ENCODE results near the gene SCNN1G. TPM values are rescaled to one million over a fixed set of nuclear protein-coding genes. Genes with fewer than 3 reads are reported as not detected.
A peak's percentile ranks its signal among the peaks of the same experiment; 100 is the strongest.

Gene SCNN1G
- total RNA-seq, 1 experiment from 2014 or later = not detected

DNA sequence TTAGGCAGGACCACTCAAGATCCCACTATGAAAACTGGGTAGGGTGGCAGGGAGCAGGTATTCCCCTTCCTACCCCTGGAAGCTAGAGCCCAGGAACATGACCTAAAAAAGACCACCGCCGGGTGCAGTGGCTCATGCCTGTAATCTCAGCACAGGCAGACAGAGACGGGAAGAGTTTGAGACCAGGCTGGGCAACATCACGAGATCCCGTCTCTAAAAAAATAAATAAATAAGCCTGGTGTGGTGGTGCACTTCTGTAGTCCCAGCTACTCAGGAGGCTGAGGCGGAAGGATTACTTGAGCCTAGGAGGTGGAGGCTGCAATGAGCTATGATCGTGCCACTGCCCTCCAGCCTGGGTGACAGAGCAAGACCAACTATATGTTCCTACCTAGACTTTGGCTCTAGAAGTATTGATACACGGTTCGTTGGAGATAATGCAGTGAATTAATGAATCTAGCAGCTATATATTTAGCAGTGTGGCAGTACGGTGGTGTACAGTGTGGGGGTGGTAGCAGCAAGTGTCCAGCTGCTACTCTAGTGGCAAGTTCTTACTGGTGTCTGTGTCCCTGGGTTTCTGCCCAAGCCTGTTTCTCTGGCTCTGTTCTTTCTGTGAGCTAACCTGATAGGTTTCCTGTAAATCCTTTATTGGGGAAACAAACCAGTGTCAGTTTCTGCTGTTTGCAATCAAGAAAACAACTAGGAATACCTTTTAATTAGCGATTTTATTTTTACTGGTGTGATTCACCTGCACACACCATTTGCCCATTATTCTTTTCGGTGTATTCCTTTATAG is 30.0 kb upstream of the SCNN1G start:
- DNase-seq (ENCODE audit: low spot score) = no peak

- DNase-seq (ENCODE audit: low spot score) = peak; percentile 13
Measured at GRCh38 chr16:23155445-23156049, 27.0 kb upstream of the SCNN1G start.

GRCh38 chr16:23156110-23156509 is 26.4 kb upstream of the SCNN1G start:
- no peak for DNase-seq (ENCODE audit: low spot score)

DNA sequence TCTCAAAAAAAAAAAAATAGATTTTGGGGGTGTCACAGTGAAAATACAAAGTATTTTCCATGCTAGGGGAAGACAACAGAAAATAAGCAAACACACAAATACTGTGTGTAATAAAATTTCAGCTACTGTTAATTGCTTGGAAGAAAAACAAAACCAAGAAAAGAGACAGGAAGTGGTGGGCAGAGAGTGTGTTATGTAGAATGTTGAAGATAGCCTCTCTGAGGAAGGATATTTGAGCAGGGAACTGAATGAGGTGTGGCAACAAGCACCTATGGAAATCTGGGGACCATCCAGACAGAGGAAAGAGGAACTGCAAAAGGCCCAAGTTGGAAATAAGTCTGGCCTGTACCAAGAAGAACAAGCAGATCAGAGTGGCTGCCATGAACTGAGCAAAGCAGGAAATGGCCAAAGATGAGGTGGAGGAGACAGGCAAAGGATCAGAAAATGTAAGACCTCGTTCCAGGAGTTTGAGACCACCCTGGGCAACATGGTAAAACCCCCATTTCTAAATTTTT is 25.5 kb upstream of the SCNN1G start:
- DNase-seq (ENCODE audit: low spot score) = no peak

GRCh38 chr16:23158114-23158513 is 24.4 kb upstream of the SCNN1G start:
- DNase-seq (ENCODE audit: low spot score) = no peak

- DNase-seq (ENCODE audit: low spot score) = peak; percentile 35
Measured at GRCh38 chr16:23160082-23160481, 22.5 kb upstream of the SCNN1G start.

DNA sequence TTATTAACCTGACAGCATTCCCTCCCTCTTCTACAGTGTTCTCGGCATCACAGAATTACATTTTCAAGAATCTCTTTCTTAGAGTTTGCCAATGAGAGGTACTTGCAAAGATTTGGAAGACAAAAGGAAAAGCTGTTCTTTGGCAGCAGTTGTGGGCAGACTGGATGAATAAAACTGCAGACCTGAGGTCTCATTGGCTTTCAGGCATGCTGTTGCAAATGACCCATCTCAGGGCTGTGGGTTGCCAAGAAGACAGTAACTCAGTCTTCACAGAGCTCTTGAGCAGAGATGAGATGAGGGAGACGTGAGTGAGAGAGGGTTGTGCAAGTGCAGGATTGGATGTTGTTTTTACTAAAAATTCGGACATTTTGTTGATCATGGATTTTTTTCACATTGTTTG is 22.0 kb upstream of the SCNN1G start:
- DNase-seq (ENCODE audit: low spot score) = no peak

- DNase-seq (ENCODE audit: low spot score) = no peak
Measured at GRCh38 chr16:23163921-23164320, 18.6 kb upstream of the SCNN1G start.

- no peak for DNase-seq (ENCODE audit: low spot score)
Measured at GRCh38 chr16:23164736-23165135, 17.8 kb upstream of the SCNN1G start.

DNA sequence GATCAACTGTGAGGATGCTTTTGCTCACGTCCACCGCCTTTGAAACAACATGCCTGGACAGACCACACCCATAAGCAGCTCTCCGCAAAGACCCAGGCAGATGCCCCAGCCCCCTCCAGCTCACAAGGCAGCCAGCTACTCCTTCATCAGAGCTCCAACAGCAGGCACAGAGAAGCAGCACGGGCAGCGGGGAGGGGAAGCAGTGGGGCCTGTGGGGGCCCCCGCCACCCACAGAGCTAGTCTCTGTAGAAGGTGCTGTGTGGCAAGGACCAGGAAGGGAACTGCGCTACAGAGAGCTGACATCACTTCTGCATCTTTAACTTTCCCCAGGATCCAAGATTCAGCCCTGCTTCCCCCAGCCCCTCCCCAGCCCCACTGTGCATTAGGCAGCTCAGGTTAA is 10.0 kb upstream of the SCNN1G start:
- DNase-seq (ENCODE audit: low spot score) = no peak

GRCh38 chr16:23172994-23173393 is 9.6 kb upstream of the SCNN1G start:
- no peak for DNase-seq (ENCODE audit: low spot score)

- DNase-seq (ENCODE audit: low spot score) = peak; percentile 11
Measured at GRCh38 chr16:23174622-23175021, 7.9 kb upstream of the SCNN1G start.

- no peak for DNase-seq (ENCODE audit: low spot score)
Measured at GRCh38 chr16:23175651-23176050, 6.9 kb upstream of the SCNN1G start.

DNA sequence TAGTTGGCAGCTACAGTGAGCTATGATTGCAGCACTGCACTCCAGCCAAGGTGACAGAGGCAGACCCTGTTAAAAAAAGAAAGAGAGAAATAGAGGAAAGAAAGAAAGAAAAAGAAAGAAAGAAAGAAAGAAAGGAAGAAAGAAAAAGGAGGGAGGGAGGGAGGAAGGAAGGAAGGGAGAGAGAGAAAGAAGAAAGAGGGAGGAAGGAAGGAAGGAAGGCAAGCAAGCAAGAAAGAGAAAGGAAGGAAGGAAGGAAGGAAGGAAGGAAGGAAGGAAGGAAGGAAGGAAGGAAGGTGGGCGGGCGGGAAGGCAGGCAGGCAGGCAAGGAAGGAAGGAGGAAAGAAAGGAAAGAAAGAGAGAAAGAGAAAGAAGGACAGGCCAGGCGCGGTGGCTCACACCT is 1.0 kb upstream of the SCNN1G start:
- DNase-seq (ENCODE audit: low spot score) = no peak

DNA sequence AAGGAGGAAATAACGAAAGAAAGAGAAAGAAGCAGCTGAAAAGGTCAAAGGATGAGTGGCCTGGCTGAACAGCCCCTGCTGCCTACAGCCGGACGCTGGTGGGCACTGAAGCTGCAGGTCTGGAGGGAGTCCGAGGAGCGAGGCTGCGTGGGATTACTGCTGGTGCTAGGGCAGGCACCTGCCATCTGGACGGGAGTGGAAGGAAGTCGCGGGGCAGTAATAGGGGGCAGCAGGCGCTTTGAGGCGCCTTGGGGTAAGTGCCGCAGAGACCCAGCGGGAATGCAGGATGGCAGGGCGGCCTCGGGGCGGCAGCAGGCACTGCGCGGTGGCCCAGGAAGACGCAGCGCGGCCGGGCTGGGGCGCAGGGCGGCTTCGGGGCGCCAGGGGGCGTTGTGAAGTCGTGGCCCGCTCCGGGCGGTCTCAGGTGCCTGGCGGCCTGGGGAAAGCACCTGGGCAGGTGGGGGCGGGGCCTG is 303 bp upstream of the SCNN1G start:
- peak; percentile 29 for DNase-seq (ENCODE audit: low spot score)

DNA sequence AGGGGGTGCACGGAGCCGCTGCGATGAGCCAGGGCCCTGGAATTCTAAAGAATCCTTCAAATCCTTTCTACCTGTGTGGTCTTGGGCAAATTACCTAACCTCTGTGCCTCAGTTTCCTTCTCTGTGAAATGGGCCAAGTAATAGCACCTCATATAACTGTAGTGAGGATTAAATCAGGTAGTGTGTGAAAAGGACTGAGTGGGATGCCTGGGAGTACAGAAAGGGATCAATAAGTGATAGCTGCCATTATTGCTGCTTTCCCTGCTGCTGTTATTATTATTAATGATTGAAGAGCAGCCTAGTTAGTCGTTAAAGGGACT is 958 bp downstream of the SCNN1G start:
- DNase-seq (ENCODE audit: low spot score) = no peak

DNA sequence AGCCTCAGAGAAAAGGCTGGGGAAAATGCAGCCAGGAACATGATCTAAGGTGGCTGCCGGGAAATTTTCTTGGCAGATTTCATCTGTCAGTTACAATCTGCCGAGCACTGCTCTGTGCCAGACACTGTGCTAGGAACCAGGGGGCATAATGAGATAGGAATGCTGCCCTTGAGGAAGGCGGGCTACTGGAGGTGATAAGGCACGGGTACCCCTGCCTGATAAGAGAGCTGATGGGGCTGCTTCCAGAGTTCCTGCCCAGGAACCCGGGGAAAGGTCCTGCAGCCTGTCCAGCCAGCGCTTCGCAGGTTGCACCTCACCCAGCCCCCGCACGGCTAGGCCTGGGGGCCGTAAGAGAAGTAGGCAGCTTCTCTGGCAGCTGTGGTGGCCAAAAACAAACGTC is 3.1 kb downstream of the SCNN1G start:
- DNase-seq (ENCODE audit: low spot score) = no peak

DNA sequence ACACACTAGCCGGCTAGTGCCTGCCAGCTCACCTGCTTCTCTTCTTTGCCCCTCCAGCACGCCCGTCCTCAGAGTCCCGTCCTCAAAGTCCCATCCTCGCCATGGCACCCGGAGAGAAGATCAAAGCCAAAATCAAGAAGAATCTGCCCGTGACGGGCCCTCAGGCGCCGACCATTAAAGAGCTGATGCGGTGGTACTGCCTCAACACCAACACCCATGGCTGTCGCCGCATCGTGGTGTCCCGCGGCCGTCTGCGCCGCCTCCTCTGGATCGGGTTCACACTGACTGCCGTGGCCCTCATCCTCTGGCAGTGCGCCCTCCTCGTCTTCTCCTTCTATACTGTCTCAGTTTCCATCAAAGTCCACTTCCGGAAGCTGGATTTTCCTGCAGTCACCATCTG is 3.6 kb downstream of the SCNN1G start:
- DNase-seq (ENCODE audit: low spot score) = no peak

DNA sequence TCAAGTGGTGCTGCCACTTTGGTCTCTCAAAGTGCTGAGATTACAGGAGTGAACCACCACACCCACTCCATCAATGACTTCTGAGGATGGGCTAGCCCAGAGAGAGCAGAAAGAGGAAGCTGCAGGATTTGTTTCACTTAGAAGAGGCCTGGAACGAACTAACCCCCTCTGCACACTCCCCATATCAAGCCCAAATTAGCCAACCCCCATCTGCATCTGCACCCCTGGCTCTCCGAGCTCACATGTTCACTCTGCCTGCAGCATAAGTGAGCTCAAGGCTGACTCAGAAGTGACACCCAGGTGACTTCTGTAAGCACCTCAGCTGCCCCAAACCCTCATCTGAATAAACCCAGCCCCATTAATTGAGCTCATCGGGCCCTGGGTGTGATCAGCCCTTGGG is 4.8 kb downstream of the SCNN1G start:
- no peak for DNase-seq (ENCODE audit: low spot score)

DNA sequence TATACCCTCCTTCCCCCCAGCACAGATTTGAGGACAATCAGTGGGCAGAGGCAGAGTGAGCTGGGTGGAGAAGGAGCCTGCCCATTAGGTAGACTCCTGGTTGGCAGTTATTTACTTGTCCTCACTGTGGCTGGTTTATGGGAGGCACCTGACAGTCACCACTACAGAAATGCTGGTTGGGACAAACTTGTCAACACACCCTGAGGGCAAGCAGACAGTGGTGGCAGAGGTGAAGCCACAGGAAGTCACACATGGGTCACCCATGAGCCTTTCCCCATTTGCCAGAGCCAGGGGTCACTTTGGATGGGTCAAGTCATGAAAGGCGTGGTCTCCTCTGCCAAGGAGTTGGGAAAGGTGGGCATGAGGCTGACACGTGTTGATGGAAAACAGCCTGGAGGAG is 6.4 kb downstream of the SCNN1G start:
- DNase-seq (ENCODE audit: low spot score) = no peak

DNA sequence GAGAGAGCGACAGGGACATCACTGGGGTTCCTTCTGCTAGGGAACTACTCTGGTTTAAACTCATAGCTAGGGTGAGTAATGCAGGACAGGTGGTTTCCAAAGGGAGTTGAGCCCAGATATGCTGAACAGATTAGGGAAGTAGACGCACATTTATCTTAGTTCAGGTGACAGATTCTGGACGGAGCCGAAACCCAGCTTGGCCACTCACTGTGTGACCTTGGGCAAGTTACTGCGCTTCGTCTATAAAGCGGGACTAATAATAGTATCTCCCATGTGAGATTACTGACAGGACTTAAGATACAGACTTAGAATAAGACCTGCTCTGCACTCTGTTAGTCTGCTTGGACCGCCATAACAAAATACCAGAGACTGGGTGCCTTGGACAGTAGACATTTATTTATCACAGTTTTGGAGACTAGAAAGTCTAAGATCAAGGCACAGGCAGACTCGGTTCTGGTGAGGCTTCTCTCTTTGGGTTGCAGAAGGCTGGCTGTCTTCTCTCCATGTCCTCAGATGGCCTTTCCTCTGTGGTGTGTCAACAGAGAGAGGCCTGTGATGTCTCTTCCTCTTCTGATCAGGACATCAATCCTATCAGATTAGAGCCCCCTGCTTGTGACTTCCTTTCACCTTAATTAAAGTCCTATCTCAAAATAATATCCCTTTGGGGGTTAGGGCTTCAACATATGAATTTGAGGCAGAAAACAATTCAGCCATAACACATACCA is 12.1 kb downstream of the SCNN1G start:
- no peak for DNase-seq (ENCODE audit: low spot score)

DNA sequence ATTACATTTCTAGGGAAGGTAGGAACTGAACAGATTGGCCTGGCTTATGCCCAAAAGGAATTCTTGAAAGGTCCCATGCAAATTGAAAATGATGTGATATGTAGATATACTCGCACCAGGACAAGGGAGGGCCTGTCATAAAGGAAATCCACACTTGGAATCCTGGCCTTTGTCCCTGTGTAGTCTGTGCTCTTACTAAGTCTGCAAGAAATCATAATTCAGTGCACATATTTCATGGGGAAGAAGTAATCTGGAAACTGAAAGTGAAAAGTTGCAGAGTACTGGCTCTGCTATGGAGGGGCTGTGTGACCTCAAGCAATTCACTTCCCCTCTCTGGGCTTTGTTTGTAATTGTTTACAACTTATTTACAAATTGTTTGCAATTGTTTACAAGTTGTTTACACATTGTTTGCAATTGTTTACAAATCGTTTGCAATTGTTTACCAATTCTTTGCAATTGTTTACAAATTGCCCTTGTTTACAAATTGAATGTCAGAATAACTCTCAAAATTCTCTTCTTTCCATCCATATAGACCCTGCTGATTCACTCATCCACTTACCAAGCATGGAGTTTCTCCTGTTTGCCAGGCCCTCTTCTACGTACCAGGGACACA is 12.9 kb downstream of the SCNN1G start:
- no peak for DNase-seq (ENCODE audit: low spot score)
